Nephron progenitor cell (in vitro differentiated cells): ENCODE data around the gene SLC6A20.
A peak's percentile ranks its signal among the peaks of the same experiment; 100 is the strongest.

Source experiments
- DNase-seq: peaks from one replicate; pipeline ENCODE4 v3.0.0; 2021
- H3K27ac Mint-ChIP-seq: 2 replicates; pipeline ENCODE4 v1.8.0; 2021; ENCODE audit warnings: mild to moderate bottlenecking, moderate library complexity, mixed read lengths
- H3K27me3 Mint-ChIP-seq: 2 replicates; pipeline ENCODE4 v1.8.0; 2021; ENCODE audit warnings: mild to moderate bottlenecking, low read depth, mixed read lengths; ENCODE audit not compliant: poor library complexity
- H3K36me3 Mint-ChIP-seq: 2 replicates; pipeline ENCODE4 v1.8.0; 2021; ENCODE audit warnings: low read depth, mixed read lengths
- H3K4me1 Mint-ChIP-seq: 2 replicates; pipeline ENCODE4 v1.8.0; 2021; ENCODE audit warnings: mixed read lengths
- H3K4me3 Mint-ChIP-seq: 2 replicates; pipeline ENCODE4 v1.8.0; 2021; ENCODE audit warnings: mild to moderate bottlenecking, moderate library complexity, mixed read lengths
- H3K9me3 Mint-ChIP-seq: 2 replicates; pipeline ENCODE4 v1.8.0; 2021; ENCODE audit warnings: mild to moderate bottlenecking, moderate library complexity, mixed read lengths
- CTCF ChIP-seq: fragments of 200-600 bp; sonication (generic); IDR thresholded peaks from 2 replicates; pipeline ENCODE4 v1.5.0; 2021; ENCODE audit warnings: antibody characterized with exemption

The SLC6A20 gene

GRCh38 chr3:45798034-45798433 is 1.7 kb upstream of the SLC6A20 start:
- Mint-ChIP-seq H3K4me3 (no peak overlapping the region), H3K36me3 (no peaks in the 10 kb centered on the region), H3K27me3 (peaks cover 74% of the 10 kb centered on the region), H3K9me3 (no peaks in the 10 kb centered on the region), H3K4me1 (peaks cover 4% of the 10 kb centered on the region), H3K27ac (no peak overlapping the region)
- DNase-seq, result no peak
- no peak for TF ChIP-seq CTCF

- no peak for TF ChIP-seq CTCF
- Mint-ChIP-seq H3K4me1 (peaks cover 4% of the 10 kb centered on the region), H3K36me3 (no peaks in the 10 kb centered on the region), H3K27ac (no peak overlapping the region), H3K27me3 (peaks cover 84% of the 10 kb centered on the region), H3K9me3 (no peaks in the 10 kb centered on the region), H3K4me3 (peak overlapping the region; percentile 64)
- no peak for DNase-seq
Observed at GRCh38 chr3:45796902-45797637, 734 bp upstream of the SLC6A20 start.

- H3K27me3 Mint-ChIP-seq, result peaks cover 90% of the 10 kb centered on the region
- DNase-seq, result no peak
- H3K4me3 Mint-ChIP-seq, result peak overlapping the region; percentile 76
- no peaks in the 10 kb centered on the region for H3K36me3 Mint-ChIP-seq
- H3K4me1 Mint-ChIP-seq, result peaks cover 9% of the 10 kb centered on the region
- H3K9me3 Mint-ChIP-seq, result peaks cover 4% of the 10 kb centered on the region
- TF ChIP-seq CTCF, result no peak
- no peak overlapping the region for H3K27ac Mint-ChIP-seq
Observed at GRCh38 chr3:45795509-45795881, 841 bp downstream of the SLC6A20 start.

DNA sequence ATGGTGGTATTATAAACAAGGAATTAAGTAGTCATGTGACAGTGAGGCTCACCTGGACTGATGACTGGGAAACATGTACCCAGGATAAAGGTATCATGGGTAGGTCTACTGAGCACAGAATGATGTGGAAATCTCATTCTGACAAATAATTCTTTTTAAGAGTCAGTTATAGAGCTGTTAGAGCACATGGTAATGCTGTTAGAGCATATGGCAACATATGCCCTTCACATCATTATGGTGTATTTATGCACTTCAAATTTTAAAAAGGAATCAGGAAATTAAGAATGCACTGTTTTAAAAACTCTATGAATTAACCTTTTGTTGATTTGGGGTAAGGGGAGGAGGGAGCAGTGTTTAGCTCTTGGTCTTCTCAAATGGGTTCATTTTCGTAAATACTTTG is 1.7 kb downstream of the SLC6A20 start:
- Mint-ChIP-seq H3K4me3 (no peak overlapping the region), H3K4me1 (peaks cover 12% of the 10 kb centered on the region), H3K27ac (no peak overlapping the region), H3K9me3 (peaks cover 12% of the 10 kb centered on the region), H3K27me3 (peaks cover 88% of the 10 kb centered on the region), H3K36me3 (peaks cover 5% of the 10 kb centered on the region)
- DNase-seq, result no peak
- no peak for TF ChIP-seq CTCF

DNA sequence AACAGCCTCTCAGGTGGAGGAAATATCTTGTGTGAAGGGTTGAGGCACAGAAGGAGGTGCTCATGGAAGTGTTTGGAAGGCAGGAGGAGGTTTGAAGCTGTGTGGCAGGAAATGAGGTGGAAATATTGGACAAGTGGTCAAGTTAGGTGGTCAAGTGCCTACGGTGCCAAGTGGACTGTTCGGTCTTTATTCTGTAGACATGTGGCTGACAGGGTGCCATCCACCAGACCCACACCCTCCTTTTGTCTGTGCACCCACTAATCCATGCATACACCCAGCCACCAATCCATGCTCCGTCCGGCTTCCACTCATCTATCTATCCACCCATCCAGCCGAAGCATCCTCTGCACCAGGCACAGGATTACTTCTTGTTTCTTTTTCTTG is 2.2 kb downstream of the SLC6A20 start:
- no peak overlapping the region for H3K27ac Mint-ChIP-seq
- no peak overlapping the region for H3K4me3 Mint-ChIP-seq
- peaks cover 13% of the 10 kb centered on the region for H3K9me3 Mint-ChIP-seq
- DNase-seq, result no peak
- TF ChIP-seq CTCF, result no peak
- peaks cover 83% of the 10 kb centered on the region for H3K27me3 Mint-ChIP-seq
- peaks cover 12% of the 10 kb centered on the region for H3K4me1 Mint-ChIP-seq
- H3K36me3 Mint-ChIP-seq, result peaks cover 5% of the 10 kb centered on the region
